ENCODE results near the gene SPTLC3. TPM values are rescaled to one million over a fixed set of nuclear protein-coding genes. Genes with fewer than 3 reads are reported as not detected.

The SPTLC3 gene
- total and polyA plus RNA-seq, 7 experiments from 2014 or later = 0.24 to 2.4 (median 0.73) TPM

- Histone ChIP-seq H3K27ac (ENCODE audit: low read depth, low read length) (no peak overlapping the region), H3K9me3 (ENCODE audit: control insufficient read depth in 2 of 3, low read length in 3 of 3) (no peaks in the 10 kb centered on the region), H3K27me3 (ENCODE audit: control insufficient read depth in 2 of 2, insufficient read depth in 2 of 2, low read length in 2 of 2) (no peaks in the 10 kb centered on the region), H3K4me3 (ENCODE audit: low read length) (no peak overlapping the region), H3K4me1 (ENCODE audit: control insufficient read depth in 2 of 2, insufficient read depth in 2 of 2, low read length in 2 of 2) (no peaks in the 10 kb centered on the region), H3K36me3 (ENCODE audit: control insufficient read depth in 2 of 3, insufficient read depth in 3 of 3, low read length in 3 of 3) (no peaks in the 10 kb centered on the region)
- Mint-ChIP-seq H3K27ac (no peak overlapping the region), H3K27me3 (no peaks in the 10 kb centered on the region), H3K36me3 (peaks cover 0 to 3% (median 0%) of the 10 kb centered on the region in 5 donors), H3K4me3 (no peak overlapping the region), H3K4me1 (no peaks in the 10 kb centered on the region), H3K9me3 (peaks cover 0 to 2% (median 0%) of the 10 kb centered on the region in 11 donors)
- ChIA-PET POLR2A (no interaction called here), CTCF (interaction anchor here (0.7 to 8.2 kb wide), 4 partner anchors 10 to 181 kb away, joined by 3 to 73 read pairs (median 11); no protein-coding TSS in a partner anchor)
- intact Hi-C loops (cut with micrococcal nuclease) = no loop called here
- DNase-seq = no peak
- no peak for ATAC-seq
Observed at GRCh38 chr20:13121840-13122515, 113.2 kb downstream of the SPTLC3 start.

GRCh38 chr20:13125486-13125885 lies 116.7 kb downstream of the SPTLC3 start:
- Mint-ChIP-seq H3K36me3 (peaks cover 0 to 12% (median 0%) of the 10 kb centered on the region in 5 donors), H3K27ac (no peak overlapping the region), H3K4me3 (no peak overlapping the region), H3K9me3 (no peaks in the 10 kb centered on the region), H3K27me3 (no peaks in the 10 kb centered on the region), H3K4me1 (peaks cover 0 to 2% (median 0%) of the 10 kb centered on the region in 7 donors)
- no peak for DNase-seq
- Histone ChIP-seq H3K27me3 (ENCODE audit: control insufficient read depth in 2 of 2, insufficient read depth in 2 of 2, low read length in 2 of 2) (no peaks in the 10 kb centered on the region), H3K9me3 (ENCODE audit: control insufficient read depth in 2 of 3, low read length in 3 of 3) (no peaks in the 10 kb centered on the region), H3K4me1 (ENCODE audit: control insufficient read depth in 2 of 2, insufficient read depth in 2 of 2, low read length in 2 of 2) (no peaks in the 10 kb centered on the region), H3K36me3 (ENCODE audit: control insufficient read depth in 2 of 3, insufficient read depth in 3 of 3, low read length in 3 of 3) (no peaks in the 10 kb centered on the region), H3K4me3 (ENCODE audit: low read length) (no peak overlapping the region), H3K27ac (ENCODE audit: low read depth, low read length) (no peak overlapping the region)
- intact Hi-C loops (cut with micrococcal nuclease) = no loop called here
- ChIA-PET CTCF (interaction anchor here (0.8 to 5.4 kb wide), 2 partner anchors 136 to 177 kb away, joined by 3 to 19 read pairs; no protein-coding TSS in a partner anchor), POLR2A (no interaction called here)
- no peak for ATAC-seq

GRCh38 chr20:13128173-13128572 lies 119.4 kb downstream of the SPTLC3 start:
- H3K4me1 Mint-ChIP-seq = peaks cover 0 to 3% (median 0%) of the 10 kb centered on the region in 7 donors
- intact Hi-C loops (cut with micrococcal nuclease) = no loop called here
- peaks cover 0 to 7% (median 0%) of the 10 kb centered on the region in 5 donors for H3K27me3 Mint-ChIP-seq
- no peak overlapping the region for H3K4me3 ChIP-seq (ENCODE audit: low read length)
- ChIA-PET CTCF (no interaction called here), POLR2A (no interaction called here)
- peaks cover 0 to 19% (median 0%) of the 10 kb centered on the region in 5 donors for H3K36me3 Mint-ChIP-seq
- no peak for DNase-seq
- H3K4me3 Mint-ChIP-seq = no peak overlapping the region
- ATAC-seq = no peak
- no peaks in the 10 kb centered on the region for H3K9me3 Mint-ChIP-seq
- H3K4me1 ChIP-seq (ENCODE audit: control insufficient read depth in 2 of 2, insufficient read depth in 2 of 2, low read length in 2 of 2) = no peaks in the 10 kb centered on the region
- no peaks in the 10 kb centered on the region for H3K27me3 ChIP-seq (ENCODE audit: control insufficient read depth in 2 of 2, insufficient read depth in 2 of 2, low read length in 2 of 2)
- no peaks in the 10 kb centered on the region for H3K36me3 ChIP-seq (ENCODE audit: control insufficient read depth in 2 of 3, insufficient read depth in 3 of 3, low read length in 3 of 3)
- H3K9me3 ChIP-seq (ENCODE audit: control insufficient read depth in 2 of 3, low read length in 3 of 3) = no peaks in the 10 kb centered on the region
- no peak overlapping the region for H3K27ac Mint-ChIP-seq
- no peak overlapping the region for H3K27ac ChIP-seq (ENCODE audit: low read depth, low read length)

GRCh38 chr20:13130061-13130706 lies 121.4 kb downstream of the SPTLC3 start:
- peaks cover 0 to 3% (median 0%) of the 10 kb centered on the region in 7 donors for H3K4me1 Mint-ChIP-seq
- H3K27me3 ChIP-seq (ENCODE audit: control insufficient read depth in 2 of 2, insufficient read depth in 2 of 2, low read length in 2 of 2) = no peaks in the 10 kb centered on the region
- no peaks in the 10 kb centered on the region for H3K9me3 Mint-ChIP-seq
- no peak overlapping the region for H3K27ac Mint-ChIP-seq
- ChIA-PET POLR2A (no interaction called here), CTCF (interaction anchor here (0.6 kb wide), 1 partner anchor 89 kb away, joined by 3 read pairs; no protein-coding TSS in a partner anchor)
- H3K4me3 ChIP-seq (ENCODE audit: low read length) = no peak overlapping the region
- DNase-seq = no peak
- no peaks in the 10 kb centered on the region for H3K9me3 ChIP-seq (ENCODE audit: control insufficient read depth in 2 of 3, low read length in 3 of 3)
- H3K36me3 Mint-ChIP-seq = peaks cover 0 to 19% (median 0%) of the 10 kb centered on the region in 5 donors
- no peaks in the 10 kb centered on the region for H3K4me1 ChIP-seq (ENCODE audit: control insufficient read depth in 2 of 2, insufficient read depth in 2 of 2, low read length in 2 of 2)
- no peak for ATAC-seq
- intact Hi-C loops (cut with micrococcal nuclease) = no loop called here
- H3K27ac ChIP-seq (ENCODE audit: low read depth, low read length) = no peak overlapping the region
- H3K4me3 Mint-ChIP-seq = no peak overlapping the region
- peaks cover 0 to 7% (median 0%) of the 10 kb centered on the region in 5 donors for H3K27me3 Mint-ChIP-seq
- H3K36me3 ChIP-seq (ENCODE audit: control insufficient read depth in 2 of 3, insufficient read depth in 3 of 3, low read length in 3 of 3) = no peaks in the 10 kb centered on the region

- intact Hi-C loops (cut with micrococcal nuclease) = no loop called here
- POLR2A ChIA-PET = no interaction called here
- Histone ChIP-seq H3K27me3 (ENCODE audit: control insufficient read depth in 2 of 2, insufficient read depth in 2 of 2, low read length in 2 of 2) (no peaks in the 10 kb centered on the region), H3K36me3 (ENCODE audit: control insufficient read depth in 2 of 3, insufficient read depth in 3 of 3, low read length in 3 of 3) (no peaks in the 10 kb centered on the region), H3K4me1 (ENCODE audit: control insufficient read depth in 2 of 2, insufficient read depth in 2 of 2, low read length in 2 of 2) (no peaks in the 10 kb centered on the region), H3K27ac (ENCODE audit: low read depth, low read length) (no peak overlapping the region), H3K4me3 (ENCODE audit: low read length) (no peak overlapping the region), H3K9me3 (ENCODE audit: control insufficient read depth in 2 of 3, low read length in 3 of 3) (no peaks in the 10 kb centered on the region)
- Mint-ChIP-seq H3K27ac (no peak overlapping the region), H3K27me3 (peaks cover 0 to 7% (median 0%) of the 10 kb centered on the region in 5 donors), H3K36me3 (peaks cover 0 to 19% (median 0%) of the 10 kb centered on the region in 5 donors), H3K9me3 (no peaks in the 10 kb centered on the region), H3K4me3 (no peak overlapping the region), H3K4me1 (peaks cover 0 to 3% (median 0%) of the 10 kb centered on the region in 7 donors)
- CTCF ChIA-PET = no interaction called here
- no peak for DNase-seq
- no peak for ATAC-seq
Observed at GRCh38 chr20:13130707-13131103, 121.9 kb downstream of the SPTLC3 start.

GRCh38 chr20:13131688-13132087 lies 122.9 kb downstream of the SPTLC3 start:
- peaks cover 0 to 16% (median 0%) of the 10 kb centered on the region in 5 donors for H3K36me3 Mint-ChIP-seq
- H3K27ac Mint-ChIP-seq = peak overlapping the region in 1 of 9 donors; percentile 13
- H3K4me3 ChIP-seq (ENCODE audit: low read length) = no peak overlapping the region
- no peak overlapping the region for H3K4me3 Mint-ChIP-seq
- H3K36me3 ChIP-seq (ENCODE audit: control insufficient read depth in 2 of 3, insufficient read depth in 3 of 3, low read length in 3 of 3) = no peaks in the 10 kb centered on the region
- ChIA-PET POLR2A (no interaction called here), CTCF (no interaction called here)
- intact Hi-C loops (cut with micrococcal nuclease) = no loop called here
- peaks cover 0 to 7% (median 0%) of the 10 kb centered on the region in 5 donors for H3K27me3 Mint-ChIP-seq
- no peaks in the 10 kb centered on the region for H3K9me3 Mint-ChIP-seq
- no peak overlapping the region for H3K27ac ChIP-seq (ENCODE audit: low read depth, low read length)
- no peak for DNase-seq
- H3K27me3 ChIP-seq (ENCODE audit: control insufficient read depth in 2 of 2, insufficient read depth in 2 of 2, low read length in 2 of 2) = no peaks in the 10 kb centered on the region
- H3K9me3 ChIP-seq (ENCODE audit: control insufficient read depth in 2 of 3, low read length in 3 of 3) = no peaks in the 10 kb centered on the region
- no peaks in the 10 kb centered on the region for H3K4me1 ChIP-seq (ENCODE audit: control insufficient read depth in 2 of 2, insufficient read depth in 2 of 2, low read length in 2 of 2)
- peaks cover 0 to 3% (median 0%) of the 10 kb centered on the region in 7 donors for H3K4me1 Mint-ChIP-seq
- no peak for ATAC-seq
